Subcutaneous adipose tissue (tissue), 4 donors: Measurements from ENCODE around the gene HYPK. TPM values are rescaled to one million over a fixed set of nuclear protein-coding genes. Genes with fewer than 3 reads are reported as not detected.

ENCODE experiments used
- total RNA-seq, 4 donors: library from RNA; depleted of rRNA; stranded (reverse); fragments of >200 nt; gene quantifications; one replicate each; pipeline ENCODE4 v1.1.0, GENCODE V29; 2016
- TF ChIP-seq, protein P1 (sequence below): fragments of 450-650 bp; IDR thresholded peaks from one replicate; pipeline ENCODE4 v1.5.1; 2016; ENCODE audit warnings: low read depth, mild to moderate bottlenecking, control low read depth, antibody characterized with exemption, moderate library complexity

HYPK gene
- total RNA-seq, 4 donors from 2014 or later, result 10.4 to 36.8 (median 15.9) TPM

DNA sequence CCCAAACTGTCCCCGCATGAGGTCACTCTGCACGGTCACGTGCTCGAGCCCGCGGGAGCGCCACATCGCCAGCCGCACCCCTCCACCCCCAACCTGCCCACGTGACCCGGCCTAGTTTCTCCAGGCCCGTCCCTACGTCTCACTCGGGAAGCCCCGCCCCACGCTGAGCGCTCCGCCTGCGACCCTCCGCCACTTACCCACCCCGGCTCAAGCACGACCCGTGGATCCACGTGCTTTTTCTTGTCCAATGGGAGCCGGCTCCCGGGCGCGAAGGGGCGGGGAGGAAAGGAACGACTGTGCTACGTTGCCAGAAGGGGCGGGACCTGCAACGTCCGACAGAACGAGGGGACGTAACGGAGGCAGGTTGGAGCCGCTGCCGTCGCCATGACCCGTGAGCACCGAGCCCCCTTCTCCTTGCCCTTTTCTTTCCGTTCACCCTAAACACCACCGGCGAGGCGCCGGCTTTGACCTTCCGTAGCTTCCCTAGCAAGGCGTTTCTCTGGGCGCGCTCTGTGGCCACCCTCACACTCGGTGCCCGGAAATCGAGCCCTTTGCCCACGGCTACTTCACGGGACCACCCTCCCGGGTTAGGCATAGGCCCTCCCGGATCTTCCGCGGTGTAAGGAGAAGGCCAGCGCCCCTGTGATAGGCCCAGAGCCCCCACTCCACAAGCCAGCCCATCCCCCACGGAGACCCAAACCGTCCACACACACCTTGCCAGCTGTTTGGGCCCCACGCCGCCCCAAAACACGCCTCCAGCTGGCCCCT lies 8.2 kb upstream of the HYPK start, which contains the start of gene SERF2:
Gene SERF2, plus strand, starts transcription at position 328 of the 768 bp plus-strand sequence. Its CDS starts 57 bp downstream, at position 385.
- TF ChIP-seq, protein P1, sequence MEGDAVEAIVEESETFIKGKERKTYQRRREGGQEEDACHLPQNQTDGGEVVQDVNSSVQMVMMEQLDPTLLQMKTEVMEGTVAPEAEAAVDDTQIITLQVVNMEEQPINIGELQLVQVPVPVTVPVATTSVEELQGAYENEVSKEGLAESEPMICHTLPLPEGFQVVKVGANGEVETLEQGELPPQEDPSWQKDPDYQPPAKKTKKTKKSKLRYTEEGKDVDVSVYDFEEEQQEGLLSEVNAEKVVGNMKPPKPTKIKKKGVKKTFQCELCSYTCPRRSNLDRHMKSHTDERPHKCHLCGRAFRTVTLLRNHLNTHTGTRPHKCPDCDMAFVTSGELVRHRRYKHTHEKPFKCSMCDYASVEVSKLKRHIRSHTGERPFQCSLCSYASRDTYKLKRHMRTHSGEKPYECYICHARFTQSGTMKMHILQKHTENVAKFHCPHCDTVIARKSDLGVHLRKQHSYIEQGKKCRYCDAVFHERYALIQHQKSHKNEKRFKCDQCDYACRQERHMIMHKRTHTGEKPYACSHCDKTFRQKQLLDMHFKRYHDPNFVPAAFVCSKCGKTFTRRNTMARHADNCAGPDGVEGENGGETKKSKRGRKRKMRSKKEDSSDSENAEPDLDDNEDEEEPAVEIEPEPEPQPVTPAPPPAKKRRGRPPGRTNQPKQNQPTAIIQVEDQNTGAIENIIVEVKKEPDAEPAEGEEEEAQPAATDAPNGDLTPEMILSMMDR, result no peak

DNA sequence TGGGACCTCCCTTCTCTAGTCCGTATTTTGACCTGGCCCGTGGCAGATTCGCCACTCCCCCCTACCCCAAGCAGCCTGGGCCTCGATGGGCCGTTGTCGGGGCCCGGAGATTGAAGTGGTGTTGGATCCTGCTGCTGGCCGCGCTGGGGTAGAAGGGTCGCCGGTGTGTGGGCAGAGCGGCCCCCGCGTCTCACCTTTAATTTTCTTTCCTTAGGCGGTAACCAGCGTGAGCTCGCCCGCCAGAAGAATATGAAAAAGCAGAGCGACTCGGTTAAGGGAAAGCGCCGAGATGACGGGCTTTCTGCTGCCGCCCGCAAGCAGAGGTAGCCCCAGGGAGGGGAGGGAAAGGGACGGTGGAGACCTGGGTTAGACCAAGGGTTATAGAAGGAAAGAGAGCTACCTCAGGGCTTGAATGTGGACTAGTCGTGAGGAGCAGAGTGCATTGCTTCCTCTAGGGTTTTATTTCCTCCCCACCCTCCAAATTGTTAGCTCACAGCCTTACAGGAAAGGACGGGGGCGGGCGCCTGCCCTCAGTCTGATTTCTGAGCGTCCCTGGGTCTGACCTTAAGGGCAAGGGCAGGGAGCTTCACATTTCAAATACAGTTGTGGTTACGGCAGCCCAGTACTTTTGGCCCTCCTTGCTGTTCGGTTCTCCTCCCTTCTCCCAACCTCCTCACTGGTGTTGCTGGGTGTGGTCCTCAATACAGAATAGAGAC lies 7.5 kb upstream of the HYPK start:
- TF ChIP-seq, protein P1, result no peak

DNA sequence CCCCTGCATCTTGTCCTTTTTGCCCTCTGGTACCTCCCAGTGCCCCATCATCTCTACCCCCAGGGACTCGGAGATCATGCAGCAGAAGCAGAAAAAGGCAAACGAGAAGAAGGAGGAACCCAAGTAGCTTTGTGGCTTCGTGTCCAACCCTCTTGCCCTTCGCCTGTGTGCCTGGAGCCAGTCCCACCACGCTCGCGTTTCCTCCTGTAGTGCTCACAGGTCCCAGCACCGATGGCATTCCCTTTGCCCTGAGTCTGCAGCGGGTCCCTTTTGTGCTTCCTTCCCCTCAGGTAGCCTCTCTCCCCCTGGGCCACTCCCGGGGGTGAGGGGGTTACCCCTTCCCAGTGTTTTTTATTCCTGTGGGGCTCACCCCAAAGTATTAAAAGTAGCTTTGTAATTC lies 6.8 kb upstream of the HYPK start:
- TF ChIP-seq, protein P1, result no peak

DNA sequence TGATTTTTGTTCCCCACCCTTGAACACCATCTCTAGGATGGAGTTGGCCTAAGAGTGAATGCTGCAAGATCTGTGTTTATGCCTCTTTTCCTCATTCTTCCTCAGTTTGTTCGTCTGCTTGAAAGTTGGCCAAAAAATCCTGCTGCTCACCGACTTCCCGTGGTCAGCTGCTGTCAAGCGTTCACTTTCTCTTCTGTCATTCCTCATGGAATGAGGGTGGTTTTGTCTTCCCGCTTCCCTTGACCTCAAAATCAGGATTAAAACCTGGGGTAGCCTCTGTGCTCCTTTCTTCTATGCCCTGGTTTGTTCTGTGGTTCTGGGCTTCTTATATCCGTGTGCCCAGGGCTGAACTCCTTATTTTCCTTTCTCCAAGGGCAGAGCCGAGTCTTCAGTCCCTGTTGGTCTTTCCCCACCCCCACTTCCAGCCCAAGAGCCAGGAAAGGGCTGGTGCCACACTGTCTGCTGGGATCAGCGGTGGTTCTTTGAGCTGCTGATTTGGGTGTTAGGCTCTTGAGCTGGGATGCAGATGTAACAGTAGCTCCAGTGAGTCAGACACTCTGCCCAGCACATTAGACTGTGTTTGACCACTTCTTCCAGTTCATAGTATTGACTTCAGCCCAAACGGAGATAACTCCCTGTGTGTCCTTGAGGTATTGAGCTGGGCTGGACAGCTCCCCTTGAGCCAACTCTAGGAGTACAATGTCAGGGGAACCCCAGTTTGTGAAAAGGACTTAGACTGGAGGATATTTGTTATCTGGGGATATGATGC lies 5.9 kb upstream of the HYPK start:
- TF ChIP-seq, protein P1, result no peak

DNA sequence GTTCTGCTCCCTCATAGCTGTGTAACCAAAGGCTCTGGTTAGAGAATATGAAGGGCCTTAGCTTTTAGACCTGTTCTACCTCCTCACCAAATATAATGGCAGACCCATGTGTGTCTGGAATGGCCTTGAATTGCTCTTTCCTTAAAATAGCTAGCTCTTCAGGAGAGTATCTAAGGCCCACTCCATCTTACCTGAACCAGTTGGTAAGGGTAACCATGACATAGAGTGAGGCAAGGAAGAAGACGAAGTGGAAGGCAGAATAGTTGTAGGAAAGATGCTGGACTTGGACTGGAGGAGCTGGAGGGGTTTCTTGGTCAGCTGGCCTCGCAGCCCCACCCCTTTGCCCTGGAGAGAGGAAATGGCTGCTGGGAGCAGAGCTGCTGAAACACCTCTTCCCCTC lies 5.2 kb upstream of the HYPK start:
- TF ChIP-seq, protein P1, result no peak

DNA sequence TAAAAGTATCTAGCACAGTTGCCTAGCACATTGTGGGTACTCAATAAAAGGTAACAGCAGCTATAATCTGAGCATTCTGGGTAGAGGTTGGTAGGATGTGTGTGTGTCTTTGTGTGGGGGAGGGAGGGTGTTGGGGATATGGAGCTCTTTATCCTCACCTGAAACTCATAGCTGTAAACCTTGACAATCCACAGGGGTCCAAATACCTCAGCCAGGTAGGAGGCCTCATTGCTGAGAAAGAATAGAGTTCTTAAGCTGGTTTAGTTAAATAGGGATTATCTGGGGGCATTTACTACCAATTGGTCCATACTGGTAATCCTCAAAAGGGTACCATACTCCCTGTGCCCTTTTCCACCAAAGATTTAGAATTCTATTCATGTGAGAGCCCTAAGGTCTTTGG lies 4.4 kb upstream of the HYPK start:
- TF ChIP-seq, protein P1, result no peak

DNA sequence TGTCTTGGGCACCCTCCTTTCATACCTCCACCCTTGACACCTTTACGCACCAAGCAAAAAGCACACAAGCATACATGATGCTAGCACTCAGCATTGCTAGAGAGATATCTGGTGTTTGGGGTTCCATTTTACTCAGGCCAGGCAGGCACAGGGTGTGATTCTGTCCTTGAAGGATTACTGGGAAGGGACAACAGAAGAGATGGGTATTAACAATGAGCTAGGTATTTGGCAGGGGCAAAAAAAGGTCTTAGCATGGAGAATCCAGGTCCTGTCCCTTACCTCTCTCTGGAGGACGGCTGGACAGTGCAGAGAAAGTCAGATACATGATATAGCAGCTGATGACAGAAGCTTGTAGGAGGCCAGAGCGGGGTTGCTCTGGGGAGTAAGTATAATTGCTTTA lies 3.8 kb upstream of the HYPK start:
- TF ChIP-seq, protein P1, result no peak
